Measurements from ENCODE around the gene IGFBP7. TPM values are rescaled to one million over a fixed set of nuclear protein-coding genes. Genes with fewer than 3 reads are reported as not detected.

IGFBP7 gene
- total and polyA plus RNA-seq, 2 donors from 2014 or later, result 1,703 to 2,157 TPM

DNA sequence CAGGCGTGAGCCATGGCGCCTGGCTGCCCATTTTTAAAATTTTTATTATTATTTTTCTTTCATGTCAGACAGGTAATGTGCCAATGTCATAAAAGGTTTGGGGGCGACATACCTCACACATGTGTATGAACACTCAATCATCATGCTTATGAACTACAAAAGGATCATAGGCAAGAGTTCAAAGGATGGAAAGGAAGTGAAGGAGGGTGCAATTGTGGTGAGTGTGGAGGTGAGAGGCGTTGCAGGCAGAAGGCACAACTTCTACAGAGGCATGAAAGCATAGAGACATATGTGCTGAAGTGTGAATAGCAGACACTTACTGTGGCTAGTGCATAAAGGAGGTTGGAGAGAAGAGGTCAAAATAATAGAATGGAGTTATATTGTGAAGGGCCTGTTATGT is 4.0 kb downstream of the IGFBP7 start:
- intact Hi-C loops (cut with DNase I), result no loop called here
- H3K27ac ChIP-seq (ENCODE audit: low read depth in 2 of 2, low read length in 2 of 2), result peak overlapping the region; percentile 56 to 98
- peak overlapping the region in 2 of 3 donors; percentile 76 to 90 for H3K4me3 ChIP-seq (ENCODE audit: low read length in 3 of 3)

DNA sequence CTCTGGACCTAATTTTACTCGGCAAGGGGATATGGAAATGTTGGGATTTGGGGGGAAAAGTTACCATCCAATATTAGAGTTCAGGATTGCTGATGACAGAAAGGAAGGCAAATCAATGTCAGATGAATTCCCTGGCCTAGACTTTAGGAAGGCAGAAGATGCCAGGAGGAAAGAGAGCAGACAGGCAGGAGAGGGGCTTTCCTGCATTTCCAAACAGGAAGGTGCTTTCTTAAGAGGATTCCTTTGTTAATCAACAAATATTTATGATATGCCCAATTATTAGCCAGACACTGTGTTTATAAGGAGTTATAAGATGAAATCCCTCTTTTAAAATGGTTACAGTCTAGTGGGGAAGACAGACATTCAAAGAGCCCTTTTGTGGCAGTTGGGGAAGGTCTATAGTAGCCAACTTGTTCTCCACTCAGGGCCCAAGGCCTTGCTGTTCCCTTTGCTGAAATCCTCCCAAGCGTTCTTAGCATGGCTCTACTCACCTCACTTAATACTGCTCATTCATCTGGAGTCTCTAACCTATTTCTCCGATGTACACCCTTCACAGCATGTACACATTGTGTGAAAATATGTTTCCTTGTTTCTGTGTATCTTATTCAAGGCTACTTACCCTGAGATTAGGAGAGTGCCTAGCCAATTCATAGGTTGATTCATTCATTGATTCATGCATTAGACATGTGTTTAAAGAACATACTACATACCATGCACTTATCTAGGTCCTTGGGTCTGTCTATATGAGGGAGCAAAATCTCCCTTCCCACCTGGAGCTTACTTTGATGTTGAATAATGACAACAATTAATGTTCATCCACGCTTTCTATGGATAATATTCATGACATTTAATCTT is 5.3 kb downstream of the IGFBP7 start:
- FAIRE-seq (no peak), DNase-seq (no peak)
- peak overlapping the region in 2 of 3 donors; percentile 30 to 43 for H3K4me3 ChIP-seq (ENCODE audit: low read length in 3 of 3)
- peaks cover 12 to 46% (median 25%) of the 10 kb centered on the region in 3 donors for H3K4me1 ChIP-seq (ENCODE audit: control insufficient read depth in 2 of 3, insufficient read depth in 2 of 3, low read depth in 1 of 3, low read length in 3 of 3)
- H3K9me3 ChIP-seq (ENCODE audit: control insufficient read depth in 2 of 3, insufficient read depth in 1 of 3, low read length in 3 of 3), result no peaks in the 10 kb centered on the region
- H3K27me3 ChIP-seq (ENCODE audit: control insufficient read depth, insufficient read depth, low read length), result no peaks in the 10 kb centered on the region
- H3K9ac ChIP-seq (ENCODE audit: low read length in 3 of 3), result peak overlapping the region in 2 of 3 donors; percentile 48 to 55
- TF ChIP-seq, protein P1, sequence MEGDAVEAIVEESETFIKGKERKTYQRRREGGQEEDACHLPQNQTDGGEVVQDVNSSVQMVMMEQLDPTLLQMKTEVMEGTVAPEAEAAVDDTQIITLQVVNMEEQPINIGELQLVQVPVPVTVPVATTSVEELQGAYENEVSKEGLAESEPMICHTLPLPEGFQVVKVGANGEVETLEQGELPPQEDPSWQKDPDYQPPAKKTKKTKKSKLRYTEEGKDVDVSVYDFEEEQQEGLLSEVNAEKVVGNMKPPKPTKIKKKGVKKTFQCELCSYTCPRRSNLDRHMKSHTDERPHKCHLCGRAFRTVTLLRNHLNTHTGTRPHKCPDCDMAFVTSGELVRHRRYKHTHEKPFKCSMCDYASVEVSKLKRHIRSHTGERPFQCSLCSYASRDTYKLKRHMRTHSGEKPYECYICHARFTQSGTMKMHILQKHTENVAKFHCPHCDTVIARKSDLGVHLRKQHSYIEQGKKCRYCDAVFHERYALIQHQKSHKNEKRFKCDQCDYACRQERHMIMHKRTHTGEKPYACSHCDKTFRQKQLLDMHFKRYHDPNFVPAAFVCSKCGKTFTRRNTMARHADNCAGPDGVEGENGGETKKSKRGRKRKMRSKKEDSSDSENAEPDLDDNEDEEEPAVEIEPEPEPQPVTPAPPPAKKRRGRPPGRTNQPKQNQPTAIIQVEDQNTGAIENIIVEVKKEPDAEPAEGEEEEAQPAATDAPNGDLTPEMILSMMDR (IDR thresholded peaks at IDR 0.05; ENCODE audit: borderline replicate concordance, extremely low read depth, insufficient read depth), result no peak
- H3K27ac ChIP-seq (ENCODE audit: low read depth in 2 of 2, low read length in 2 of 2), result peak overlapping the region; percentile 72 to 96
- peaks cover 2 to 8% (median 3%) of the 10 kb centered on the region in 3 donors for H3K36me3 ChIP-seq (ENCODE audit: control insufficient read depth in 2 of 3, insufficient read depth in 3 of 3, low read length in 3 of 3)
- intact Hi-C loops (cut with DNase I), result no loop called here

More for the DNA sequence above, 4.0 kb downstream of the IGFBP7 start:
- TF ChIP-seq, protein P1 (IDR thresholded peaks at IDR 0.05; ENCODE audit: borderline replicate concordance, extremely low read depth, insufficient read depth), result no peak
- Histone ChIP-seq H3K4me1 (ENCODE audit: control insufficient read depth in 2 of 3, insufficient read depth in 2 of 3, low read depth in 1 of 3, low read length in 3 of 3) (peaks cover 12 to 46% (median 23%) of the 10 kb centered on the region in 3 donors), H3K27me3 (ENCODE audit: control insufficient read depth, insufficient read depth, low read length) (no peaks in the 10 kb centered on the region), H3K9ac (ENCODE audit: low read length in 3 of 3) (peak overlapping the region in 1 of 3 donors; percentile 17), H3K9me3 (ENCODE audit: control insufficient read depth in 2 of 3, insufficient read depth in 1 of 3, low read length in 3 of 3) (no peaks in the 10 kb centered on the region), H3K36me3 (ENCODE audit: control insufficient read depth in 2 of 3, insufficient read depth in 3 of 3, low read length in 3 of 3) (peaks cover 0 to 3% (median 2%) of the 10 kb centered on the region in 3 donors)
- no peak for DNase-seq
- FAIRE-seq, result no peak

DNA sequence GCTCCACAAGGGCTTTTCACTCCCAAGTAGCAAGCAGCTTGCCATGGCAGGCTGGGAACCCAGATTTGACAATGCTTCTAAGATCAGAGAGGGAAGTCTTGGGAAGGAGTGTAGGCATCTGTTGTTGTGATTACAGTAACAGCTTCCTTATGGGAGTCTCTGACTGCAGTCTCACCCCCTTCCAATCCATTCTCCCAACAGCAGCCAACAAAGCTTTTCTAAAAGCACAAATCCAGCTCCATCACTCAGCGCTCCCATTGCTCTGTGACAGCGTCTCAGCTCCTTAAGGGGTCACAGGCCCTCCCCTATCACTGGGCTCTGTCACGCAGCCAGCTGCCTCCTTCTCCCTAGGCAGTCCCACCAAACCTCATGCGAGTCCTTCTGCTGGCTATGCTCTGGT is 7.1 kb downstream of the IGFBP7 start:
- intact Hi-C loops (cut with DNase I), result no loop called here
- peak overlapping the region in 2 of 3 donors; percentile 53 to 69 for H3K9ac ChIP-seq (ENCODE audit: low read length in 3 of 3)
- TF ChIP-seq, protein P1 (IDR thresholded peaks at IDR 0.05; ENCODE audit: borderline replicate concordance, extremely low read depth, insufficient read depth), result no peak
- peak overlapping the region in 1 of 3 donors; percentile 19 for H3K4me3 ChIP-seq (ENCODE audit: low read length in 3 of 3)
- H3K9me3 ChIP-seq (ENCODE audit: control insufficient read depth in 2 of 3, insufficient read depth in 1 of 3, low read length in 3 of 3), result no peaks in the 10 kb centered on the region
- peak in 3 of 5 donors; percentile 30 to 76 (median 75) for DNase-seq
- H3K27ac ChIP-seq (ENCODE audit: low read depth in 2 of 2, low read length in 2 of 2), result peak overlapping the region; percentile 87 to 96
- H3K4me1 ChIP-seq (ENCODE audit: control insufficient read depth in 2 of 3, insufficient read depth in 2 of 3, low read depth in 1 of 3, low read length in 3 of 3), result peaks cover 16 to 61% (median 41%) of the 10 kb centered on the region in 3 donors
- no peak for FAIRE-seq
- no peaks in the 10 kb centered on the region for H3K27me3 ChIP-seq (ENCODE audit: control insufficient read depth, insufficient read depth, low read length)
- peaks cover 2 to 8% (median 3%) of the 10 kb centered on the region in 3 donors for H3K36me3 ChIP-seq (ENCODE audit: control insufficient read depth in 2 of 3, insufficient read depth in 3 of 3, low read length in 3 of 3)

Measured in kidney (tissue), 14 donors.